HG03196 (cell line): ENCODE measurements around the gene LRRC52.

Experiments
- ATAC-seq: cut with Tn5 transposase; IDR thresholded peaks from one replicate; pipeline ENCODE4 v1.9.1; 2021; ENCODE audit not compliant: unreplicated experiment

The LRRC52 gene, protein sequence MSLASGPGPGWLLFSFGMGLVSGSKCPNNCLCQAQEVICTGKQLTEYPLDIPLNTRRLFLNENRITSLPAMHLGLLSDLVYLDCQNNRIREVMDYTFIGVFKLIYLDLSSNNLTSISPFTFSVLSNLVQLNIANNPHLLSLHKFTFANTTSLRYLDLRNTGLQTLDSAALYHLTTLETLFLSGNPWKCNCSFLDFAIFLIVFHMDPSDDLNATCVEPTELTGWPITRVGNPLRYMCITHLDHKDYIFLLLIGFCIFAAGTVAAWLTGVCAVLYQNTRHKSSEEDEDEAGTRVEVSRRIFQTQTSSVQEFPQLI

GRCh38 chr1:165543532-165544438 is at the start of gene LRRC52:
TSS of gene LRRC52 (plus strand) at chr1:165544000. CDS start at chr1:165544297, 297 bp downstream.
- no peak for ATAC-seq

GRCh38 chr1:165494949-165495857 is 48.6 kb upstream of the LRRC52 start:
- no peak for ATAC-seq

- ATAC-seq = no peak
Measured at GRCh38 chr1:165495858-165496205, 48.0 kb upstream of the LRRC52 start.

DNA sequence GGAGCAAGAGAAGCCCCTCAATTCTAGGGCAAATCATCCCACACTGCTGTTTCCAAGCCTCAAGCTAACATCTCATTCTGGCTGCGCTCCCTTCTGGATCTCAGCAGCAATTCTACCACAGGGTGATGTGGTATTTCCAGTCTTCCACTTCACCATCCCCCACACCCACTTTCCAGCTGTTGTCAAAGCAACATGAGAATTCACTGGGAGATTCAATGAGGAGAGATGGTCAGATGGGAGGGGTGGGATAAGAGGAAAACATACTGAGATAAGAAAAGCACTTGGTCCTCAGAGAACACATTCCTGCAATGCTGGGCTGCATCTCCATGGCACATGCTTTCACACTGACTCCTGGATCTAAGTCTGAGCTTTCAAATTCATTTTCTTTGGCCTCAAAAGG is 47.3 kb upstream of the LRRC52 start:
- ATAC-seq = no peak

DNA sequence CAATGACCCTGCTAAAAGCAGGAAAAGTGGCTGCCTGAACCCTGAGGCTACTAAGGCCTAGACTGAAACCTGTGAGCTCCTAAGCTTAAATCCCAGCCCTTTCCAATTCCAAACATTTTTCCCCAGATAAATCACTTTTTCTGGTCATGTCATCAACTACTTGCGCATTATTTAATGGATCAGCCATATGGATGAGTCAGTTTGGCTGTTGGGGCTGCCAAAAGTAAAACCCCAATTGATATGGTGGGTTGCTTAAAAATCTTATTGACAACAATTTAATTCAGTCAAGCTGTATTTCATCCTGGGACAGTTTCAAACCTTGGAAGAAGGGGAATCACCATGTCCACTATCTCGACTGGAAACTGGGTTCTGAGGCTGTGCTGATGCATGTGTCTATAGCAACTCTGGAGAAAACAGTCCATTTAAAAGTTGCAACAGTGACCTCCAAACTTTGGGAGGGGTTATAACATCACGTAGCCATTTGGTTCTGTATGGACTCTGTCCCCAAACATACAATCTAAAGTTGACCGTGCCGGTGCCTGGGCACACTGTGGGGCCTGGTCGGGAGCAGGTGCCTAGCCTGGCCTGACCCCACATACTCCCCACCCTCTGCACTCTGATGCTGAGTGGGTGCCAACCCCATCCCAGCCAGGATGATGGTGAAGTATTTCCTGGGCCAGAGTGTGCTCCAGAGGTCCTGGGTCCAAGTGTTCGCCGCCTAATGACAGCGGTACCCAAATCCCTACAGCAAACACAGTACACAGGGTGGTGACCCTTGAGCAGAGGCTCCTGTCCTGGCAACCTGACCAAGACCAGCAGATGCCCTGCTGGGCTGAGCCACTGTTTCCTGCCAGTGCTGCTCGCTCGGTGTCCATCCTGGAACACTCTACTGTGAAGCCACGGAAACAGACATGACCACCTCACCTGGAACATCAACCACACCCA is 46.5 kb upstream of the LRRC52 start:
- ATAC-seq = no peak

- ATAC-seq = no peak
Measured at GRCh38 chr1:165501330-165501969, 42.4 kb upstream of the LRRC52 start.

- ATAC-seq = no peak
Measured at GRCh38 chr1:165501970-165502348, 41.8 kb upstream of the LRRC52 start.

DNA sequence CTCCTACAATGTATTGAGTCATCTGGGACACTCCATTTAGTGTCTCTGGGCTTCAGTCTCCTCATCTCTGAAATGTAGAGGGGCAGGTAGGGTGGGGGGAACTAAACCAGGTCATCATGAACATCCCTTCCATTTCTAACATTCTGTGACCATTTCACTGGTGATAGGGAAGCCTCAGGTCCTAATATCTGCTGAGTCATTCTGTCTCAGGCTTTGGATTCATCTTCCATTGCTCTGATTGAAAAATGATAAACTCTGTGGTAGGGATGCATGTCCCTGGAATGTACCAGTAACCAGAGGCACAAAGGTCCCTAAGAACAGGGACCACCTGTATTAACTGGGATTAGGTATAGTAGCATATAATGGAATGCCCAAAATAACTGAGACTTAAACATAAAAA is 36.2 kb upstream of the LRRC52 start:
- no peak for ATAC-seq

- no peak for ATAC-seq
Measured at GRCh38 chr1:165508291-165508690, 35.5 kb upstream of the LRRC52 start.

- ATAC-seq = no peak
Measured at GRCh38 chr1:165512816-165513215, 31.0 kb upstream of the LRRC52 start.

DNA sequence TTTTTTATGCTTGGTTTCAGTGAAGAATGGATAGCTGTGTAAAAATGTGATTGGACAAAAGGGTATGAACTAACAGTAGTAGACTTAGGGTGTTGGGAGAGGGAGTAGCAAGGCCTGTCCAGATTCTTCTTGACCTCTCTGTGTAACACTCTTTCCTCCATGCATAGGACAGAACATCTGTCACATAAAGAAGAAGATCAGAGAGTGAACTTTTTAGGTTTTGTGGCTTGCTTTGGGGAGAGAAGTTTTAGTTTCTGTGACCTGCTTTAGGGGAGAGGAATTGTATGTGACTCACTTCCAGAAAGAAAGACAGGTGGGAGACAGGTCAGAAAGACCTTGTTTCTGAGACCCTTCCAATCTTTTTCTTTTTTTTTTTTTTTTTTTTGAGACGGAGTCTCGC is 27.3 kb upstream of the LRRC52 start:
- no peak for ATAC-seq

GRCh38 chr1:165520646-165521045 is 23.2 kb upstream of the LRRC52 start:
- no peak for ATAC-seq

DNA sequence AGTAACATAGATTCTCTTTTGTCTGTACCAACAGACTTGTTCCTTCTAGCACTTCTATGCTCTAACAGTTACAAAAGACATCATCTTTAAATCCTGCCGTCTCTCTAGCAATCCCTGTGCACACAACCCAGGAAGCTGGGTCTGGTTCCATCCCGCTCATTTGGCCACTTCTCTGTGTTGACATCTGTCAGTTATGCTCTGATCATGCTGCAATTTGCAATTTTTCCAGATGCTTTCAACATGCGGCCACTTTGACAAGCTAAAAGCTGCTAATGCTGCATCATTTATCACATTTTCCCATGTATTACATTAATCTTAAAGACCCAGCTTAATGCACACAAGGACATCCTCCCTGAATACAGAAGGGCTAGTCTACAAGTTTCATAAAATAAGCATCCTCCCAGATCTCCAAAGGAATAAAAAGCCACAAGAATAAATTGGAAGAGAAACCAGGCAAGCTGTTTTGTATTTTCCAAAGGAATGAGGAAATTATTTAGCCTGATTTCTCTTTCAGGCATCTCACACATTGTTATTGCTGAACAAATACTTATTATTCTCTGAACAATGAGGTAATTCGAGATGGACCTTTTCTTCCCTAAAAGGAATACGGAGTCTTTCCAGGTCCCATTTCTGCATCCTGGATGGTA is 19.0 kb upstream of the LRRC52 start:
- ATAC-seq = no peak

DNA sequence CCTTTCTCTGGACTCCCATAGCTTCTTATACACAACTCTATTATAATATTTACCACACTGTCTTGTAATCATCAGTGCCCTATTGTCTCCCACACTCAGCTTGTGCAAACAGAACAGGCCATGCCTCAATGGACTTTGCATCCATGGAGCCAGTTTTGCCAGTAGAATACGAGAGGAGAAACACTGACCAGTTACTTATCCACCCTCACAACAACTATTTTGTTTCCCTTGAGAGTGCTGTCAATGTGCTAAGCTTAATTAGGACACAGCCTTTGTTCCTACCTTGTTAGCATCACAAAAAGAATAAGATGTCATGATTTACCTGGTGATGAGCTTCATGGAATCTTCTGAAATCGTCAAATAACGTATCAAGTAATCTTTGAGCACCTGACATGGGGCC is 18.1 kb upstream of the LRRC52 start:
- no peak for ATAC-seq

DNA sequence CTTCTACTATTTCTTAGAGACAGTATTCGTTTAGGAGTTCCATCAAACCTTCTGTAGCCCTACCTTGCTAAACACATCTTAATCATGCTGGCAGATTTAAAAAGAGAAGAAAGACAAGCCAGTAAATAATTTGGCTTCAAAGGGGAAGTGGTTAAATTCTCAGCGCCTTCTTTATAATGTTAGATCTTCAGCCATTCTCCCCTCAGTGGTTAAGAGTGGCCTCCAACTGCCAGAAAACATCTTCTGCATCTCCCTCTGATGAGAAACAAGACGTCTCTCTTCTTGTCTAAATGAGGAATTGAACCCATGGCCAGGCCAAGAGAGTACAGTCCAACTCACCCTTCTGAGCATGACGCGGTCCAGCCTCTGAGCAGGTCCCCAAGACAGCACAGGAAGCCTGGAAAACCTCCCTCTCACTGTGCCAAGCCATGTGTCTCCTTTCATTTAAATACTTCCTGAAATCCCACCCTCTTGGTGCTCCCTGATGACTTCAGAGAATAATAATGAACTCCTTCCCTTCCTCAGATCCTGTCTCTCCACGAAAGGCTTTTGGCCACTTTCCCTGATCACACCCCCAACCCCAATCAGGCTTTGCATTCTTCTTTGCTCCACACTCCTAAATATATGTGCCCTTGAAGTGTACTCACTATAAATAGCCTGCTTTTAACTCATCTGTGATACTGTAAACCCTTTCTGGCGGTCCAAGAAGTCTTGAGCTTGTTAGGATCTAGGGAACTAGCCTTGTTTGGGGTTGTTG is 16.4 kb upstream of the LRRC52 start:
- ATAC-seq = no peak

DNA sequence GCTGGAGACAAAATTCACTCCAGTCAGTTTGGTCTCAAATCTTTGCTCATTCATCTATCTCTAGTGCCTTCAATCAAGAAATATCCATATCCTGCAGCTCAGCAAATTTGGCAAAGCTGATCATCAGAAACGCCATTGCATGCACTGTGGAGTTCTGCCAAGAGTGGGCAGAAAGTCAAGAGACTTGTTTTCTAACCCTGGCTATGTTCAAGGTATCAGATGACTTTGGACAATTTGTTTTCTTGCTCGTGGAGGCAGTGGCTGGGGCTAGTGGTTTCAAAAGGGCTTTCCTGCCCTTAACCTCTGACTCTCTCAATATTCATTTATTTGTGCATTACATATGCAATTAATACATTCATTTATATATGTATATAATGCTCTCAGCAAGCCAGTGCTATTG is 12.8 kb upstream of the LRRC52 start:
- no peak for ATAC-seq

- no peak for ATAC-seq
Measured at GRCh38 chr1:165532053-165532452, 11.7 kb upstream of the LRRC52 start.

DNA sequence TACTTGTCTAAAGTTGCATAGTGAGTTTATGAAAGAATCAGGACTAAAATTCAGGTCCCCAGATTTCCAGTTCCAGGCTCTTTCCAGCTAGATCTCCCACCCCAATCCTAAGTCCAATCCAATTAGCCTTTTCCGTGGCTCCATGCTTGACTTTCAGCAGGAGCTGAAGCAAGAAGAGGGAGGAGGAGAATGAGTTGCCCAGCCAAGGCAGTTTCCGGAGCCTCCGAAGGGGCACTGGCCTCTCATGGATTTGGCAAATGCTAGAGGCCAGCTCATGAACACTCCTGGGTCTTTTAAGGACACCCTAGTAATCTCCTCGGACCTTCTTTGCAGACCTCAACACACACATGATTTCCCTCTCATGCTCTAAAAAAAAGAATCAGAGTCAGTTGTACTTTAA is 10.5 kb upstream of the LRRC52 start:
- ATAC-seq = no peak

GRCh38 chr1:165536016-165536415 is 7.8 kb upstream of the LRRC52 start:
- ATAC-seq = no peak
